PFSK-1 (cell line): Measurements from ENCODE around the gene CYSTM1.

Experiments
- FOXP2 ChIP-seq: optimal IDR thresholded peaks from 2 replicates; pipeline ENCODE3; 2011; ENCODE audit warnings: borderline replicate concordance, control low read depth, inconsistent platforms; ENCODE audit not compliant: insufficient read depth; ENCODE audit errors: extremely low read length, extremely low read depth
- POLR2AphosphoS5 ChIP-seq: IDR thresholded peaks from 2 replicates; pipeline ENCODE4 v1.6.1; 2012; ENCODE audit warnings: low read depth, mild to moderate bottlenecking, control low read depth, low read length, moderate library complexity
- REST ChIP-seq, 2 experiments: IDR thresholded peaks; 2 replicates each; pipeline versions ENCODE4 v1.6.1 to v1.8.0; 2011 to 2012; ENCODE audit warnings: low read depth in 2 of 2, low read length in 2 of 2, control low read depth in 1 of 2, inconsistent platforms in 1 of 2, mild to moderate bottlenecking in 1 of 2, moderate library complexity in 1 of 2; ENCODE audit not compliant: insufficient read depth in 1 of 2
- SIN3A ChIP-seq: IDR thresholded peaks from 2 replicates; pipeline ENCODE4 v1.6.1; 2012; ENCODE audit warnings: mild to moderate bottlenecking, low read length, moderate library complexity, borderline replicate concordance; ENCODE audit not compliant: insufficient read depth
- TAF1 ChIP-seq: IDR thresholded peaks from 2 replicates; pipeline ENCODE4 v1.6.1; 2012; ENCODE audit warnings: low read length, control low read depth, borderline replicate concordance; ENCODE audit not compliant: insufficient read depth

Gene CYSTM1

GRCh38 chr5:140136624-140137023 is 38.4 kb upstream of the CYSTM1 start:
- TF ChIP-seq REST (IDR thresholded peaks at IDR 0.05; ENCODE audit: insufficient read depth in 1 of 2, low read depth in 2 of 2, low read length in 2 of 2): no peak
- no peak for TF ChIP-seq FOXP2
- TF ChIP-seq TAF1: no peak
- TF ChIP-seq SIN3A: no peak
- no peak for TF ChIP-seq POLR2AphosphoS5

GRCh38 chr5:140140435-140140834 is 34.6 kb upstream of the CYSTM1 start:
- TF ChIP-seq REST (IDR thresholded peaks at IDR 0.05; ENCODE audit: insufficient read depth in 1 of 2, low read depth in 2 of 2, low read length in 2 of 2): no peak
- no peak for TF ChIP-seq TAF1
- TF ChIP-seq SIN3A: no peak
- no peak for TF ChIP-seq POLR2AphosphoS5
- TF ChIP-seq FOXP2: no peak

- TF ChIP-seq REST (IDR thresholded peaks at IDR 0.05; ENCODE audit: insufficient read depth in 1 of 2, low read depth in 2 of 2, low read length in 2 of 2) (no peak), TAF1 (no peak), FOXP2 (no peak), POLR2AphosphoS5 (no peak), SIN3A (no peak)
Measured at GRCh38 chr5:140141241-140141640, 33.7 kb upstream of the CYSTM1 start.

- TF ChIP-seq FOXP2: no peak
Measured at GRCh38 chr5:140142246-140142645, 32.7 kb upstream of the CYSTM1 start.

GRCh38 chr5:140142856-140143255 is 32.1 kb upstream of the CYSTM1 start:
- no peak for TF ChIP-seq POLR2AphosphoS5
- TF ChIP-seq TAF1: no peak
- TF ChIP-seq REST (IDR thresholded peaks at IDR 0.05; ENCODE audit: insufficient read depth in 1 of 2, low read depth in 2 of 2, low read length in 2 of 2): no peak
- no peak for TF ChIP-seq SIN3A
- TF ChIP-seq FOXP2: no peak
